Neural cell (in vitro differentiated cells): ENCODE results near the gene LSM4.

Source experiments
- CTCF ChIP-seq: fragments of 450-650 bp; IDR thresholded peaks from 2 replicates; pipeline ENCODE4 v1.5.1; 2014; ENCODE audit warnings: antibody characterized with exemption, mild to moderate bottlenecking, moderate library complexity; ENCODE audit not compliant: poor library complexity, severe bottlenecking
- EP300 ChIP-seq: fragments of 450-650 bp; conservative IDR thresholded peaks from 2 replicates; pipeline ENCODE4 v1.6.1; 2014; ENCODE audit warnings: antibody characterized with exemption, mild to moderate bottlenecking, moderate library complexity; ENCODE audit not compliant: poor library complexity, severe bottlenecking
- POLR2AphosphoS5 ChIP-seq: IDR thresholded peaks from 2 replicates; pipeline ENCODE4 v1.6.1; 2012
- RAD21 ChIP-seq: fragments of 450-650 bp; conservative IDR thresholded peaks from 2 replicates; pipeline ENCODE4 v1.6.1; 2014; ENCODE audit warnings: antibody characterized with exemption, mild to moderate bottlenecking, moderate library complexity
- REST ChIP-seq: IDR thresholded peaks from 2 replicates; pipeline ENCODE4 v1.6.1; 2012; ENCODE audit warnings: borderline replicate concordance

DNA sequence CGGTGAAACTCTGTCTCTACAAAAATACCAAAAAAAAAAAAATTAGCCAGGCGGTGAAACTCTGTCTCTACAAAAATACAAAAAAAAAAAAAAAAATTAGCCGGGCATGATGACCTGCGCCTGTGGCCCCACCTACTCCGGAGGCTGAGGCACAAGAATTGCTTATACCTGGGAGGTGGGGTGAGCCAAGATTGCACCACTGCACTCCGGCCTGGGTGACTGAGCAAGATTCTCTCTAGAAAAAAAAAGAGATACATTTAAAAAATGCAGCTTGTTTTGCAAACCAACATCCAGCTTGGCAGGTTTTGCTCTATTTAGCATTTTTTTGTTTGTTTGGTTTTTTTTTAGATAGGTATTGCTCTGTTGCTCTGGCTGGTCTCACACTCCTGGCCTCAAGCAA, 10.8 kb upstream of the LSM4 start:
- TF ChIP-seq CTCF, result no peak
- TF ChIP-seq REST, result no peak
- TF ChIP-seq RAD21, result no peak
- no peak for TF ChIP-seq POLR2AphosphoS5
- TF ChIP-seq EP300, result no peak
